HepG2 (cell line): Measurements from ENCODE around the gene NCDN.

Experiments
- HOXA3 ChIP-seq: sonication (generic); formaldehyde crosslinking; IDR thresholded peaks from 2 replicates; pipeline ENCODE4 v1.5.0; 2020; ENCODE audit warnings: missing genetic modification reagents
- NKX3-1 ChIP-seq: sonication (generic); formaldehyde crosslinking; IDR thresholded peaks from 2 replicates; pipeline ENCODE4 v1.5.0; 2020; ENCODE audit warnings: missing genetic modification reagents
- PHB2 ChIP-seq: fragments of 450-650 bp; IDR thresholded peaks from 2 replicates; pipeline ENCODE4 v1.6.1; 2018; ENCODE audit not compliant: partially characterized antibody
- TCF7L2 ChIP-seq: IDR thresholded peaks from 2 replicates; pipeline ENCODE4 v1.6.1; 2011; ENCODE audit warnings: mild to moderate bottlenecking, low read depth, low read length, moderate library complexity
- ZNF7 ChIP-seq: IDR thresholded peaks from 2 replicates; pipeline ENCODE4 v1.6.1; 2016; ENCODE audit warnings: missing biosample characterization, missing genetic modification reagents
- TF ChIP-seq, protein P1 (sequence below): sonication (generic); formaldehyde crosslinking; IDR thresholded peaks from 2 replicates; pipeline ENCODE4 v1.5.0; 2020; ENCODE audit warnings: mild to moderate bottlenecking, missing genetic modification reagents, moderate library complexity
- TF ChIP-seq, protein P2 (sequence below): sonication (generic); IDR thresholded peaks from 2 replicates; pipeline ENCODE4 v1.6.1; 2016; ENCODE audit warnings: low read depth, borderline replicate concordance
- TF ChIP-seq, protein P3 (sequence below): IDR thresholded peaks from 2 replicates; pipeline ENCODE4 v1.6.1; 2016
- TF ChIP-seq, protein P4 (sequence below): sonication (generic); formaldehyde crosslinking; IDR thresholded peaks from 2 replicates; pipeline ENCODE4 v1.4.0; 2020; ENCODE audit warnings: mild to moderate bottlenecking, missing genetic modification reagents

DNA sequence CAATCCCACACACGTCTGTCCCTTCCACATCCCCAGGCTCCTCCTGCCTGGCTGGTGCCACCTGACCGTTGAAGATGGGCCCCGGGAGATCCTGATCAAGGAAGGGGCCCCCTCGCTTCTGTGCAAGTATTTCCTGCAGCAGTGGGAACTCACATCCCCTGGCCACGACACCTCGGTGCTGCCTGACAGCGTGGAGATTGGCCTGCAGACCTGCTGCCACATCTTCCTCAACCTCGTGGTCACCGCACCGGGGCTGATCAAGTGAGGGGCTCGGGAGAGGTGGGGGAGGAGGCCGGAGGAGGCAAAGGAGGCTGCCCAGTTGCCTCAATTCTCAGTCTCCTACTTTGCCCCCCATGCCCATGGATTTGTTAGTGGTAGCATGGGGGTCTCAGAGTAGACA is 5.6 kb downstream of the NCDN start:
- TF ChIP-seq, protein P1, sequence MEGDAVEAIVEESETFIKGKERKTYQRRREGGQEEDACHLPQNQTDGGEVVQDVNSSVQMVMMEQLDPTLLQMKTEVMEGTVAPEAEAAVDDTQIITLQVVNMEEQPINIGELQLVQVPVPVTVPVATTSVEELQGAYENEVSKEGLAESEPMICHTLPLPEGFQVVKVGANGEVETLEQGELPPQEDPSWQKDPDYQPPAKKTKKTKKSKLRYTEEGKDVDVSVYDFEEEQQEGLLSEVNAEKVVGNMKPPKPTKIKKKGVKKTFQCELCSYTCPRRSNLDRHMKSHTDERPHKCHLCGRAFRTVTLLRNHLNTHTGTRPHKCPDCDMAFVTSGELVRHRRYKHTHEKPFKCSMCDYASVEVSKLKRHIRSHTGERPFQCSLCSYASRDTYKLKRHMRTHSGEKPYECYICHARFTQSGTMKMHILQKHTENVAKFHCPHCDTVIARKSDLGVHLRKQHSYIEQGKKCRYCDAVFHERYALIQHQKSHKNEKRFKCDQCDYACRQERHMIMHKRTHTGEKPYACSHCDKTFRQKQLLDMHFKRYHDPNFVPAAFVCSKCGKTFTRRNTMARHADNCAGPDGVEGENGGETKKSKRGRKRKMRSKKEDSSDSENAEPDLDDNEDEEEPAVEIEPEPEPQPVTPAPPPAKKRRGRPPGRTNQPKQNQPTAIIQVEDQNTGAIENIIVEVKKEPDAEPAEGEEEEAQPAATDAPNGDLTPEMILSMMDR (CRISPR knock-in tag), result no peak
- no peak for TF ChIP-seq PHB2
- TF ChIP-seq, protein P2, sequence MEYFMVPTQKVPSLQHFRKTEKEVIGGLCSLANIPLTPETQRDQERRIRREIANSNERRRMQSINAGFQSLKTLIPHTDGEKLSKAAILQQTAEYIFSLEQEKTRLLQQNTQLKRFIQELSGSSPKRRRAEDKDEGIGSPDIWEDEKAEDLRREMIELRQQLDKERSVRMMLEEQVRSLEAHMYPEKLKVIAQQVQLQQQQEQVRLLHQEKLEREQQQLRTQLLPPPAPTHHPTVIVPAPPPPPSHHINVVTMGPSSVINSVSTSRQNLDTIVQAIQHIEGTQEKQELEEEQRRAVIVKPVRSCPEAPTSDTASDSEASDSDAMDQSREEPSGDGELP, result no peak
- TF ChIP-seq, protein P3, sequence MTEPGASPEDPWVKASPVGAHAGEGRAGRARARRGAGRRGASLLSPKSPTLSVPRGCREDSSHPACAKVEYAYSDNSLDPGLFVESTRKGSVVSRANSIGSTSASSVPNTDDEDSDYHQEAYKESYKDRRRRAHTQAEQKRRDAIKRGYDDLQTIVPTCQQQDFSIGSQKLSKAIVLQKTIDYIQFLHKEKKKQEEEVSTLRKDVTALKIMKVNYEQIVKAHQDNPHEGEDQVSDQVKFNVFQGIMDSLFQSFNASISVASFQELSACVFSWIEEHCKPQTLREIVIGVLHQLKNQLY, result no peak
- TF ChIP-seq TCF7L2, result no peak
- TF ChIP-seq, protein P4, sequence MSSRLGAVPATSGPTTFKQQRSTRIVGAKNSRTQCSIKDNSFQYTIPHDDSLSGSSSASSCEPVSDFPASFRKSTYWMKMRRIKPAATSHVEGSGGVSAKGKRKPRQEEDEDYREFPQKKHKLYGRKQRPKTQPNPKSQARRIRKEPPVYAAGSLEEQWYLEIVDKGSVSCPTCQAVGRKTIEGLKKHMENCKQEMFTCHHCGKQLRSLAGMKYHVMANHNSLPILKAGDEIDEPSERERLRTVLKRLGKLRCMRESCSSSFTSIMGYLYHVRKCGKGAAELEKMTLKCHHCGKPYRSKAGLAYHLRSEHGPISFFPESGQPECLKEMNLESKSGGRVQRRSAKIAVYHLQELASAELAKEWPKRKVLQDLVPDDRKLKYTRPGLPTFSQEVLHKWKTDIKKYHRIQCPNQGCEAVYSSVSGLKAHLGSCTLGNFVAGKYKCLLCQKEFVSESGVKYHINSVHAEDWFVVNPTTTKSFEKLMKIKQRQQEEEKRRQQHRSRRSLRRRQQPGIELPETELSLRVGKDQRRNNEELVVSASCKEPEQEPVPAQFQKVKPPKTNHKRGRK, result no peak
- TF ChIP-seq ZNF7 (CRISPR knock-in tag), result no peak
- no peak for TF ChIP-seq HOXA3
- no peak for TF ChIP-seq NKX3-1
